Mesendoderm (in vitro differentiated cells): ENCODE results near the gene MATN1. TPM values are rescaled to one million over a fixed set of nuclear protein-coding genes. Genes with fewer than 3 reads are reported as not detected.

Source experiments
- DNase-seq: peaks from one replicate; pipeline ENCODE4 v3.0.0; 2013
- H2AK5ac ChIP-seq: 2 replicates; pipeline ENCODE4 v1.6.1; 2013; ENCODE audit warnings: low read length, inconsistent platforms
- H2BK120ac ChIP-seq: 2 replicates; pipeline ENCODE4 v1.6.1; 2013; ENCODE audit warnings: low read depth, mild to moderate bottlenecking, low read length, moderate library complexity, mixed read lengths
- H2BK15ac ChIP-seq: replicated peaks from 2 replicates; pipeline ENCODE4 v1.6.1; 2013; ENCODE audit warnings: low read depth, mild to moderate bottlenecking, moderate library complexity
- H2BK5ac ChIP-seq: 2 replicates; pipeline ENCODE4 v1.6.1; 2013; ENCODE audit warnings: low read length, inconsistent platforms
- H3K18ac ChIP-seq: 2 replicates; pipeline ENCODE4 v1.6.1; 2013; ENCODE audit warnings: mild to moderate bottlenecking, low read length, mixed read lengths
- H3K23ac ChIP-seq: one replicate; pipeline ENCODE4 v1.6.1; 2013; ENCODE audit warnings: low read length
- H3K27ac ChIP-seq: 2 replicates; pipeline ENCODE4 v1.5.1; 2013; ENCODE audit warnings: low read depth, mild to moderate bottlenecking, inconsistent platforms, low read length, moderate library complexity
- H3K27me3 ChIP-seq: 2 replicates; pipeline ENCODE4 v1.6.1; 2013; ENCODE audit warnings: low read length, control low read depth, mild to moderate bottlenecking, inconsistent platforms; ENCODE audit not compliant: insufficient read depth, poor library complexity
- H3K36me3 ChIP-seq: 2 replicates; pipeline ENCODE4 v1.6.1; 2013; ENCODE audit warnings: low read length, inconsistent platforms; ENCODE audit not compliant: control insufficient read depth, insufficient read depth
- H3K4ac ChIP-seq: one replicate; pipeline ENCODE4 v1.6.1; 2013; ENCODE audit warnings: low read depth, mild to moderate bottlenecking, low read length, moderate library complexity
- H3K4me1 ChIP-seq: 2 replicates; pipeline ENCODE4 v1.6.1; 2013; ENCODE audit warnings: low read depth, low read length, inconsistent platforms; ENCODE audit not compliant: control insufficient read depth
- H3K4me2 ChIP-seq: 2 replicates; pipeline ENCODE4 v1.6.1; 2013; ENCODE audit warnings: low read length
- H3K4me3 ChIP-seq: 2 replicates; pipeline ENCODE4 v1.5.1; 2013; ENCODE audit warnings: mild to moderate bottlenecking, low read length
- H3K56ac ChIP-seq: one replicate; pipeline ENCODE4 v1.6.1; 2013; ENCODE audit warnings: low read length
- H3K79me1 ChIP-seq: 2 replicates; pipeline ENCODE4 v1.6.1; 2013; ENCODE audit warnings: low read length, inconsistent platforms
- H3K79me2 ChIP-seq: 2 replicates; pipeline ENCODE4 v1.6.1; 2013; ENCODE audit warnings: mild to moderate bottlenecking, low read length; ENCODE audit not compliant: control insufficient read depth, insufficient read depth
- H3K9ac ChIP-seq: 2 replicates; pipeline ENCODE4 v1.6.1; 2013; ENCODE audit warnings: low read length, inconsistent platforms
- H4K5ac ChIP-seq: one replicate; pipeline ENCODE4 v1.6.1; 2013; ENCODE audit warnings: low read length
- H4K8ac ChIP-seq: one replicate; pipeline ENCODE4 v1.6.1; 2013; ENCODE audit warnings: low read depth, mild to moderate bottlenecking, control low read depth, low read length, moderate library complexity
- WGBS: extraction: QIAGEN DNeasy Blood & Tissue Kit; methylation state at CpG from one replicate; pipeline ENCODE4 v1.1.7; 2013; ENCODE audit warnings: low lambda C conversion rate, missing lambda C conversion rate; ENCODE audit not compliant: insufficient coverage; ENCODE audit errors: extremely low coverage; 5-methylcytosine and 5-hydroxymethylcytosine counted together
- small RNA-seq: library from polyadenylated mRNA; stranded (forward); fragments of <200 nt; extraction: miRNeasy Mini kit (QIAGEN cat#:217004); gene quantifications from one replicate; pipeline ENCODE3, GENCODE V24; 2013; ENCODE audit not compliant: insufficient read depth

Gene MATN1

DNA sequence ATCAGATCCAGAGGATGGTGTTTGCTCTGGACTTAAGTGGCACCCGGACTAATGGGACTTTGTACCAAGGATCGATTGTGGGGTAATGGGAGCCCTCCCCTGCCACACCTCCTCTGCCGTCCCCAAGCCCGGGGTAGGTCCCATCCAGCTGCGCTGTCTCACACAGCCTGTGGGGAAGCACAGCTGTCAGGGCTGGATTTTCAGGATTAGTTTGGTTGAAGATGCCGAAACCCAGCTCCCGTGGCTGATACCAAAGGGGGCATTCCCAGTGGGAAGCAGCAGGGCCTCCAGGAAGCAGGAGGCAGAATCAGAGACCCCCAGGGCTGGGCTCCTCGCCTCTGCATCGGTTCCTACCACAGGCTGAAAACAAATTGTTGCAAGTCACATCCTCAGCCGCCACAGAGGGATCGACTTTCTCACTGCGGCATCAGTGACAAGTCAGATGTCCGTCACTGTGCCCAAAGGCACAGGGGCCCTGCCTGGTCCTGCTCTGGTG is 59.7 kb downstream of the MATN1 start:
- Histone ChIP-seq H4K5ac (no peak overlapping the region), H3K36me3 (no peaks in the 10 kb centered on the region), H3K9ac (no peak overlapping the region), H3K4me1 (no peaks in the 10 kb centered on the region), H3K18ac (no peak overlapping the region), H3K79me2 (no peaks in the 10 kb centered on the region), H3K4ac (no peak overlapping the region), H4K8ac (no peak overlapping the region), H3K4me2 (no peak overlapping the region), H2BK15ac (no peak overlapping the region), H3K79me1 (no peaks in the 10 kb centered on the region), H2BK5ac (no peak overlapping the region), H3K4me3 (no peak overlapping the region), H2AK5ac (no peak overlapping the region), H2BK120ac (no peak overlapping the region), H3K56ac (no peak overlapping the region), H3K27ac (no peak overlapping the region), H3K27me3 (no peaks in the 10 kb centered on the region), H3K23ac (no peak overlapping the region)
- WGBS: no CpG with 5 or more reads among the region's 13 CpGs
- DNase-seq: peak; percentile 19

DNA sequence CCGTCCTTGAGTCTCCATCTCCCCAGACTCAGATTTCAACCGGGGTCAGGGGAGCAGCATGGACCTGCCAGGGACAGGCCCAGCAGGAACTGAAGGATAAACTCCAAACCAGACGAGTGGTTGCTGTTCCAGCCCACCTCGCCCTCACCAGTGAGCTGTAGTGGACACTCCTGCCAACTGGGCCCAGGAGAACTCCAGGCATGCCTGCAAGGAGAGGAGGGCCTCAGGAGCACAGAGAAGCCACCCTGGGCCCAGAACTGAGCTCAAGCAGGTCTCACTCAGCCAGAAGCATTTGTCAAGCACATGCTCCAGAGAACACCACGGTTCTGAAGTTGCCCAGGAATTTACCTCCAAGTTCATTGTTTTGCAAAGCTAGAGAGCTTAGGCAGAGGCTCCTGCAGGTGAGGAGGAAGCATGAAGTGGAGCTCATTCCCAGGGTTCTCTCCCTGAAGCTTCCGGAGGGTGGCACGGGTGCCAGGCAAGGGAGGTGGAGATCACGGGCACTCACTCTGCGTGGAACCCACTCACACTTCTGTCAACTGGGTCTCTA is 61.0 kb downstream of the MATN1 start:
- H2BK5ac ChIP-seq: no peak overlapping the region
- no peak overlapping the region for H2AK5ac ChIP-seq
- H4K8ac ChIP-seq: no peak overlapping the region
- H3K4me2 ChIP-seq: no peak overlapping the region
- no CpG with 5 or more reads among the region's 9 CpGs for WGBS
- H4K5ac ChIP-seq: no peak overlapping the region
- no peak overlapping the region for H3K9ac ChIP-seq
- H3K4me1 ChIP-seq: no peaks in the 10 kb centered on the region
- H3K79me1 ChIP-seq: no peaks in the 10 kb centered on the region
- H3K23ac ChIP-seq: no peak overlapping the region
- H2BK120ac ChIP-seq: no peak overlapping the region
- no peaks in the 10 kb centered on the region for H3K36me3 ChIP-seq
- no peak overlapping the region for H3K18ac ChIP-seq
- no peak overlapping the region for H2BK15ac ChIP-seq
- no peak overlapping the region for H3K4me3 ChIP-seq
- H3K79me2 ChIP-seq: no peaks in the 10 kb centered on the region
- no peak overlapping the region for H3K27ac ChIP-seq
- no peak overlapping the region for H3K4ac ChIP-seq
- DNase-seq: no peak
- H3K56ac ChIP-seq: no peak overlapping the region
- H3K27me3 ChIP-seq: no peaks in the 10 kb centered on the region

DNA sequence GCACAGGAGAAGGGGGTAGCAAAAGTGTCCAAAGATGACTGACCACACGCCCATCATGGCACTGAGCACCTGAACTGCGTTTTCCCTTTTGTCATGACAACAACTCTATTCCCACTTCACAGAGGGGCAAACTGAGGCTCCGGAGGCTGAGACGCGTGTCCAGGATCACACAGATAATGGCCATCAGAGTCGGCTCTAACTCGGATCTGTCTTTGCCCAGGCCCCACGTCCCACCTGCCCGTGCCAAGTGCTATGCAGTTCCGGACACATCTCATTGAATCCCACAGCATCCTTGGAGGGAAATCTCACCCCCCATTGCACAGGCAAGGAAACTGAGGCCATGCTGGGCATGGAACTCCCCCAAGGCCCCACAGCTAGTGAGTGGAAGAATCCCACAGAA is 62.1 kb downstream of the MATN1 start:
- Histone ChIP-seq H3K4me2 (no peak overlapping the region), H3K27me3 (no peaks in the 10 kb centered on the region), H2BK15ac (no peak overlapping the region), H3K79me1 (no peaks in the 10 kb centered on the region), H3K9ac (no peak overlapping the region), H3K56ac (no peak overlapping the region), H3K4ac (no peak overlapping the region), H3K36me3 (no peaks in the 10 kb centered on the region), H3K4me1 (no peaks in the 10 kb centered on the region), H2AK5ac (no peak overlapping the region), H2BK5ac (no peak overlapping the region), H3K23ac (no peak overlapping the region), H4K5ac (no peak overlapping the region), H3K4me3 (no peak overlapping the region), H3K79me2 (no peaks in the 10 kb centered on the region), H3K27ac (no peak overlapping the region), H2BK120ac (no peak overlapping the region), H3K18ac (no peak overlapping the region), H4K8ac (no peak overlapping the region)
- no peak for DNase-seq
- WGBS: no CpG with 5 or more reads among the region's 10 CpGs

Small RNA genes lying within 50 kb of the gene (small RNA-seq; reads per million reads assigned to genes)
- not detected for gene MIR4420
